ENCODE results near the gene ATF6. TPM values are rescaled to one million over a fixed set of nuclear protein-coding genes. Genes with fewer than 3 reads are reported as not detected.

ATF6 gene
- total RNA-seq, 1 experiment from 2014 or later: 16.4 TPM

- intact Hi-C loops (cut with micrococcal nuclease; ENCODE audit: unreplicated experiment): no loop called here
- in situ Hi-C loops (cut with HindIII; ENCODE audit: low pct_unique_long_range_greater_than_20kb, low sequenced_read_pairs): no loop called here
- ATAC-seq: no peak
- Histone ChIP-seq H3K27ac (ENCODE audit: low read length) (no peak overlapping the region), H3K4me1 (ENCODE audit: control insufficient read depth, insufficient read depth, low read length) (no peaks in the 10 kb centered on the region), H3K27me3 (ENCODE audit: control insufficient read depth, insufficient read depth, low read length) (no peaks in the 10 kb centered on the region), H3K36me3 (ENCODE audit: control insufficient read depth, insufficient read depth, low read length) (no peaks in the 10 kb centered on the region), H3K9me3 (ENCODE audit: control insufficient read depth, insufficient read depth, low read depth, low read length) (no peaks in the 10 kb centered on the region), H3K4me3 (ENCODE audit: low read depth in 2 of 2, low read length in 2 of 2) (no peak overlapping the region)
- ChIA-PET POLR2A (no interaction called here), CTCF (no interaction called here)
- BruUV-seq (replicated peaks): no TSS peak
- no peak for DNase-seq (ENCODE audit: low read depth, low spot score)
- TF ChIP-seq REST (IDR thresholded peaks at IDR 0.05; ENCODE audit: insufficient read depth in 1 of 2, low read depth in 2 of 2, low read length in 1 of 2): no peak
- no peak for TF ChIP-seq TCF7L2 (IDR thresholded peaks at IDR 0.05; ENCODE audit: low read depth, low read length)
- no peak for TF ChIP-seq POLR2AphosphoS5 (IDR thresholded peaks at IDR 0.05; ENCODE audit: low read depth, low read length)
- no peak for TF ChIP-seq SIN3A (IDR thresholded peaks at IDR 0.05; ENCODE audit: borderline replicate concordance, insufficient read depth, low read depth, low read length)
- TF ChIP-seq CTCF (IDR thresholded peaks at IDR 0.05): no peak
These were observed 184.3 kb downstream of the ATF6 start for GRCh38 chr1:161950377-161950776.

GRCh38 chr1:161951646-161952045 lies 185.5 kb downstream of the ATF6 start:
- Histone ChIP-seq H3K9me3 (ENCODE audit: control insufficient read depth, insufficient read depth, low read depth, low read length) (no peaks in the 10 kb centered on the region), H3K4me1 (ENCODE audit: control insufficient read depth, insufficient read depth, low read length) (no peaks in the 10 kb centered on the region), H3K27ac (ENCODE audit: low read length) (no peak overlapping the region), H3K36me3 (ENCODE audit: control insufficient read depth, insufficient read depth, low read length) (no peaks in the 10 kb centered on the region), H3K27me3 (ENCODE audit: control insufficient read depth, insufficient read depth, low read length) (no peaks in the 10 kb centered on the region), H3K4me3 (ENCODE audit: low read depth in 2 of 2, low read length in 2 of 2) (no peak overlapping the region)
- TF ChIP-seq POLR2AphosphoS5 (IDR thresholded peaks at IDR 0.05; ENCODE audit: low read depth, low read length): no peak
- no peak for TF ChIP-seq TCF7L2 (IDR thresholded peaks at IDR 0.05; ENCODE audit: low read depth, low read length)
- TF ChIP-seq SIN3A (IDR thresholded peaks at IDR 0.05; ENCODE audit: borderline replicate concordance, insufficient read depth, low read depth, low read length): no peak
- TF ChIP-seq CTCF (IDR thresholded peaks at IDR 0.05): no peak
- TF ChIP-seq REST (IDR thresholded peaks at IDR 0.05; ENCODE audit: insufficient read depth in 1 of 2, low read depth in 2 of 2, low read length in 1 of 2): no peak
- ATAC-seq: no peak
- BruUV-seq (replicated peaks): no TSS peak
- no peak for DNase-seq (ENCODE audit: low read depth, low spot score)
- ChIA-PET POLR2A (no interaction called here), CTCF (no interaction called here)
- intact Hi-C loops (cut with micrococcal nuclease; ENCODE audit: unreplicated experiment): no loop called here
- in situ Hi-C loops (cut with HindIII; ENCODE audit: low pct_unique_long_range_greater_than_20kb, low sequenced_read_pairs): no loop called here

Measured in Panc1 (cell line).